Prostate gland (tissue), 2 donors: ENCODE data around the gene OLIG2. TPM values are rescaled to one million over a fixed set of nuclear protein-coding genes. Genes with fewer than 3 reads are reported as not detected.

Source experiments
- DNase-seq: peaks from one replicate; pipeline ENCODE4 v3.0.0-alpha.2; 2019; ENCODE audit warnings: low spot score
- H3K27ac ChIP-seq, 2 donors: fragments of 200-600 bp; sonication (generic); 2 replicates each; pipeline ENCODE4 v1.5.1; 2017 to 2019
- H3K27me3 ChIP-seq: fragments of 200-600 bp; sonication (generic); replicated peaks from 2 replicates; pipeline ENCODE4 v1.5.1; 2019; ENCODE audit not compliant: insufficient read depth
- H3K36me3 ChIP-seq, 2 donors: fragments of 200-600 bp; sonication (generic); 1 replicate in 1 of 2; 2 replicates in 1 of 2; pipeline versions ENCODE4 v1.5.1 to v1.8.1; 2017 to 2019
- H3K4me1 ChIP-seq: fragments of 200-600 bp; sonication (generic); replicated peaks from 2 replicates; pipeline ENCODE4 v1.5.1; 2019
- H3K4me3 ChIP-seq, 2 donors: fragments of 200-600 bp; sonication (generic); 2 replicates each; pipeline ENCODE4 v1.5.1; 2017 to 2019
- H3K9me3 ChIP-seq: fragments of 200-600 bp; sonication (generic); 2 replicates; pipeline ENCODE4 v1.5.1; 2017
- POLR2A ChIP-seq: fragments of 450-650 bp; IDR thresholded peaks from one replicate; pipeline ENCODE4 v1.6.1; 2016; ENCODE audit warnings: antibody characterized with exemption, mild to moderate bottlenecking
- POLR2AphosphoS5 ChIP-seq: sonication (generic); formaldehyde crosslinking; IDR thresholded peaks from one replicate; pipeline ENCODE4 v1.6.1; 2017; ENCODE audit warnings: antibody characterized with exemption
- WGBS: methylation state at CpG from one replicate; pipeline ENCODE4 v1.1.5; 2018; 5-methylcytosine and 5-hydroxymethylcytosine counted together
- intact Hi-C: fragments of 100-400 bp; cut with DNase I; formaldehyde crosslinking; loops from one replicate; pipeline ENCODE4 v1.14.2; 2022
- total RNA-seq, 2 donors: library from RNA; depleted of rRNA; stranded (reverse); fragments of >200 nt; gene quantifications; one replicate each; pipeline ENCODE4 v1.1.0, GENCODE V29; 2016
- TF ChIP-seq, protein P1 (sequence below), 4 experiments: fragments of 200-600 bp in 2 of 4; fragments of 450-650 bp in 2 of 4; sonication (generic) in 2 of 4; IDR thresholded peaks; 1 replicate in 3 of 4; 2 replicates in 1 of 4; pipeline ENCODE4 v1.5.1; 2016 to 2019; ENCODE audit warnings: antibody characterized with exemption in 4 of 4, mild to moderate bottlenecking in 2 of 4, moderate library complexity in 2 of 4

OLIG2 gene
- total RNA-seq, 2 donors from 2014 or later, result not detected

GRCh38 chr21:33019516-33019884 is 6.2 kb upstream of the OLIG2 start:
- 7% methylated on average over 17 of the region's 17 CpGs for WGBS
- TF ChIP-seq POLR2AphosphoS5, result no peak
- TF ChIP-seq POLR2A, result no peak
- TF ChIP-seq, protein P1, sequence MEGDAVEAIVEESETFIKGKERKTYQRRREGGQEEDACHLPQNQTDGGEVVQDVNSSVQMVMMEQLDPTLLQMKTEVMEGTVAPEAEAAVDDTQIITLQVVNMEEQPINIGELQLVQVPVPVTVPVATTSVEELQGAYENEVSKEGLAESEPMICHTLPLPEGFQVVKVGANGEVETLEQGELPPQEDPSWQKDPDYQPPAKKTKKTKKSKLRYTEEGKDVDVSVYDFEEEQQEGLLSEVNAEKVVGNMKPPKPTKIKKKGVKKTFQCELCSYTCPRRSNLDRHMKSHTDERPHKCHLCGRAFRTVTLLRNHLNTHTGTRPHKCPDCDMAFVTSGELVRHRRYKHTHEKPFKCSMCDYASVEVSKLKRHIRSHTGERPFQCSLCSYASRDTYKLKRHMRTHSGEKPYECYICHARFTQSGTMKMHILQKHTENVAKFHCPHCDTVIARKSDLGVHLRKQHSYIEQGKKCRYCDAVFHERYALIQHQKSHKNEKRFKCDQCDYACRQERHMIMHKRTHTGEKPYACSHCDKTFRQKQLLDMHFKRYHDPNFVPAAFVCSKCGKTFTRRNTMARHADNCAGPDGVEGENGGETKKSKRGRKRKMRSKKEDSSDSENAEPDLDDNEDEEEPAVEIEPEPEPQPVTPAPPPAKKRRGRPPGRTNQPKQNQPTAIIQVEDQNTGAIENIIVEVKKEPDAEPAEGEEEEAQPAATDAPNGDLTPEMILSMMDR (IDR thresholded peaks at IDR 0.05), result no peak

DNA sequence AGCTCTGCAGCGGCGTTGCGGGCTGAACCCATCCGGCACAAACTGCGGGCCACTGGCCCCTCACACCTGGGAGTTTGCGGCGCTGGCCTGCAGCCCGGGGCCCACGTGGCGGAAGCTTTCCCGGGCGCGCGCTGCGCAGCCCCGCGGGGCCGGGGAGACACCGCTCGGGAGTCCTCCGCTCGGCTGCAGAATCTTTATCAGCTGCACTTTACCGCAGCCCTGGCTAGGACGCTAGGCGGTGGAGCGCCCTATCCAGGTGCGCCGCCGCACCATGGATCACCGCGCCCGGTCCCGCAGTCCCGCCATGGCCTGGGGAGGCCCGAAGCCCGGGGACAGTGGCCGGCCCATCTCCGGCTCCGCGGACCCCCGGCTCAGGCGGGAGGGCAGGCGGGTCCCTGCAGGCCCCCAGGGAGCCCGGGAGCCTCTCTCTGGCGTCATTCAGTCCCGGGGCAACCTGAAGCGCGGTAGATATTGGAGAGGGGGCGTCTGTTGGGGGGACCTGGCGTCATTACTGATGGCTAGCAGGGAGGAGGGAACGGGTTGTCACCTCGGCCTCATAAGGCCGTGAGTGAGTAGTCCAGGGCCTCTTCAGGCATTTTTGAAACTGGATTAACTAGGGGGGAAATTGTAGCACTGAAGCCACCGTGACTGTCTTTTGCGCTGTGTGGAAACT is 5.7 kb upstream of the OLIG2 start:
- no peak for DNase-seq
- Histone ChIP-seq H3K27me3 (peaks cover 44% of the 10 kb centered on the region), H3K4me1 (no peaks in the 10 kb centered on the region), H3K27ac (no peak overlapping the region), H3K36me3 (no peaks in the 10 kb centered on the region), H3K9me3 (no peaks in the 10 kb centered on the region), H3K4me3 (no peak overlapping the region)
- TF ChIP-seq, protein P1 (IDR thresholded peaks at IDR 0.05), result no peak
- TF ChIP-seq POLR2A, result no peak
- TF ChIP-seq POLR2AphosphoS5, result no peak
- intact Hi-C loops, result no loop called here
- 2% methylated on average over 44 of the region's 55 CpGs for WGBS

More at GRCh38 chr21:33019516-33019884, 6.2 kb upstream of the OLIG2 start:
- intact Hi-C loops, result no loop called here
- Histone ChIP-seq H3K36me3 (no peaks in the 10 kb centered on the region), H3K9me3 (no peaks in the 10 kb centered on the region), H3K27me3 (peaks cover 39% of the 10 kb centered on the region), H3K4me1 (no peaks in the 10 kb centered on the region), H3K4me3 (no peak overlapping the region), H3K27ac (no peak overlapping the region)
- DNase-seq, result no peak

- peaks cover 50% of the 10 kb centered on the region for H3K27me3 ChIP-seq
- no peaks in the 10 kb centered on the region for H3K9me3 ChIP-seq
- intact Hi-C loops, result no loop called here
- no peaks in the 10 kb centered on the region for H3K4me1 ChIP-seq
- H3K36me3 ChIP-seq, result no peaks in the 10 kb centered on the region
- TF ChIP-seq POLR2A (no peak), POLR2AphosphoS5 (no peak)
- TF ChIP-seq, protein P1 (IDR thresholded peaks at IDR 0.05), result no peak
- no peak overlapping the region for H3K27ac ChIP-seq
- DNase-seq, result no peak
- 6% methylated on average over 16 of the region's 16 CpGs for WGBS
- no peak overlapping the region for H3K4me3 ChIP-seq
Observed at GRCh38 chr21:33020558-33021100, 5.1 kb upstream of the OLIG2 start.

- no peak overlapping the region for H3K27ac ChIP-seq
- DNase-seq, result no peak
- H3K4me1 ChIP-seq, result no peaks in the 10 kb centered on the region
- no peaks in the 10 kb centered on the region for H3K9me3 ChIP-seq
- no peak for TF ChIP-seq POLR2AphosphoS5
- TF ChIP-seq, protein P1 (IDR thresholded peaks at IDR 0.05), result no peak
- TF ChIP-seq POLR2A, result no peak
- H3K27me3 ChIP-seq, result peaks cover 56% of the 10 kb centered on the region
- 18% methylated on average over 11 of the region's 11 CpGs for WGBS
- H3K36me3 ChIP-seq, result no peaks in the 10 kb centered on the region
- no peak overlapping the region for H3K4me3 ChIP-seq
- intact Hi-C loops, result no loop called here
Observed at GRCh38 chr21:33021150-33021549, 4.6 kb upstream of the OLIG2 start.

DNA sequence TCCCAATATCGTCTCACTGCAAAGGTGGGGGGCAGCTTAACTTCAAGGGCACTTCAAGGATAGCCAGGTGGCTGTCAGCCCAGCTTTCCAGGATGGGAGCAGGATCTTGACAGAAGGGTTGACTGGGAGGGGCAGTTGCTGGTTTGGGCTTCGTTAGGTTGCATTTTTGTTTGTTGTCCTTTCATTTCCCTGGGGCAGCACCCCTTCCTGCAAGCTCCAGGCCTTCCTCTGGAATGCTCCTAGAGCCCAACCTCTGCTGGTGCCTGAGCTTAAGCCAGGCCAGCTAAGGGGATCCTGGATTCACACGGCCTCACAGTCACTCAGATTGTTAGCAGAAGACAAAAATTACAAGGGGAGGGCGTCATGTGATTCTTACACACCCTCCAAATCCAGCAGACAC is 4.1 kb upstream of the OLIG2 start:
- Histone ChIP-seq H3K36me3 (no peaks in the 10 kb centered on the region), H3K4me3 (no peak overlapping the region), H3K27me3 (peaks cover 60% of the 10 kb centered on the region), H3K4me1 (no peaks in the 10 kb centered on the region), H3K9me3 (no peaks in the 10 kb centered on the region), H3K27ac (no peak overlapping the region)
- no peak for DNase-seq
- intact Hi-C loops, result no loop called here
- TF ChIP-seq, protein P1 (IDR thresholded peaks at IDR 0.05), result no peak
- TF ChIP-seq POLR2AphosphoS5, result no peak
- TF ChIP-seq POLR2A, result no peak
- 28% methylated on average over 4 of the region's 4 CpGs for WGBS
